GM19468 (cell line): ENCODE data around the gene TMEM176A.
"Not testable (repeated sequence)": the region's sequence is repeated elsewhere in the genome, so short reads cannot be mapped to it uniquely, and the experiment has no call there.

Experiments
- ATAC-seq: cut with Tn5 transposase; IDR thresholded peaks from one replicate; pipeline ENCODE4 v1.9.1; 2021; ENCODE audit warnings: mild to moderate bottlenecking, moderate library complexity, moderate number of reproducible peaks; ENCODE audit not compliant: unreplicated experiment; ENCODE audit errors: extremely low read depth

The TMEM176A gene

DNA sequence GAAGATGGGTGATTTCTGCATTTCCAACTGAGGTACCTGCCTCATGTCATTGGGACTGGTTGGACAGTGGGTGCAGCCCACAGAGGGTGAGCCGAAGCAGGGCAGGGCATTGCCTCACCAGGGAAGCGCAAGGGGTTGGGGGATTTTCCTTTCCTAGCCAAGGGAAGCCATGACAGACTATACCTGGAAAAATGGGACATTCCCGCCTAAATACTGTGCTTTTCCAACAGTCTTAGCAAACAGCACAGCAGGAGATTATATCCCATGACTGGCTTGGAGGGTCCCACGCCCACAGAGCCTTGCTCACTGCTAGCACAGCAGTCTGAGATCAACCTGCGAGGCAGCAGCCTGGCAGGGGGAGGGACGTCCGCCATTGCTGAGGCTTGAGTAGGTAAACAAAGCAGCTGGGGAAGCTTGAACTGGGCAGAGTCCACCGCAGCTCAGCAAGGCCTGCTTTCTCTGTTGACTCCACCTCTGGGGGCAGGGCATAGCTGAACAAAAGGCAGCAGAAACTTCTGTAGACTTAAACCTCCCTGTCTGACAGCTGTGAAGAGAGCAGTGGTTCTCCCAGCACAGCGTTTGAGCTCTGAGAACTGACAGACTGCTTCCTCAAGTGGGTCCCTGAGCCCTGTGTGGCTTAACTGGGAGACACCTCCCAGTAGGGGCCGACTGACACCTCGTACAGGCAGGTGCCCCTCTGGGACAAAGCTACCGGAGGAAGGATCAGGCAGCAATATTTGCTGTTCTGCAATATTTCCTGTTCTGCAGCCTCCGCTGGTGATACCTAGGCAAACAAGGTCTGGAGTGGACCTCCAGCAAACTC is 7.3 kb downstream of the TMEM176A start:
- ATAC-seq: not testable (repeated sequence)

DNA sequence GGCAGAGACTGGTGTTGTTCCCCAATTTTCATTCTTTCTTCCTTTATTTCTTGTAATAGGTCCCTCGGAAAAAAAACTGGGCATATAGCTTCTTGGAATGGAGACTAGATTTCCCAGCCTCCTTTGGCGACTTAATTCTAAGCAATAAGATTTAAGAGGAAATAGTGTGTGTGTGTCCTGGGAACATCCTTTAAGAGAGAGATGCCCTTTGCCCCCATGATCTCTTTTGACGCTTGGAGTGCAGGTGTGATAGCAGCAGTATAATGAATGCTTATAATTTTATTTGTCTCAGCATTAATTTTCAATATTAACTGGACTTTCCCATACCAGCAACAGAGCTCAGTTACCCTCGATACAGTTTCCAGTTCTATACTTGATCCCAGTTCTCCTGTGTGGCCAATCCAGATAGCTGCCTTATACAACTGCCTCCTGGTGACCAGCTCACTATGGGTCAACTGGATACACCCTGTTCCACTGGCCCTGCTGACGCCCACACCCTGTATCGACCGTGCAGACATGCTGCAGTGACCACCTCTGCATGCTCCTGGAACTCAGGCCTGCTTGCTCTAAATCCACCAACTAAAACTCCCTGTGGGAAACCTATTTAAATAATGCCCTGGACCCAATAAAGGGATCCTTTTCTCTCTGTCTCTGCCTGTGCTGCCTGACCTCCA is 13.9 kb downstream of the TMEM176A start:
- no peak for ATAC-seq

DNA sequence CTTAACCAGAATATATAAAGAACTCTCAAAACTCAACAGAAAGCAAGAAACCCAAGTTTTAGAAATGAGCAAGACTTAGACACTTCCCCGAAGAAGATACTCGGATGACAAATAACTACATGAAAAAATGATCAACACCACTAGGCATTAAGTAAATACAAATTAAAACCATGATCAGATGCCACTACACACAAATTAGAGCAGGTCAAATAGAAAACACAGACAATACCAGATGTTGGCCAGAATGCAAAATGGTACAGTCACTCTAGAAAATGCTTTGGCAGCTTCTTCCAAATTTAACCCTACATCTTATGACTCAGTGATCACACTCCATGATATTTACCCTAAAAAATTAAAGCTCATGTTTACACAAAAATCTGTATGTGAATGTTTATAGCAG is 18.4 kb downstream of the TMEM176A start:
- no peak for ATAC-seq

DNA sequence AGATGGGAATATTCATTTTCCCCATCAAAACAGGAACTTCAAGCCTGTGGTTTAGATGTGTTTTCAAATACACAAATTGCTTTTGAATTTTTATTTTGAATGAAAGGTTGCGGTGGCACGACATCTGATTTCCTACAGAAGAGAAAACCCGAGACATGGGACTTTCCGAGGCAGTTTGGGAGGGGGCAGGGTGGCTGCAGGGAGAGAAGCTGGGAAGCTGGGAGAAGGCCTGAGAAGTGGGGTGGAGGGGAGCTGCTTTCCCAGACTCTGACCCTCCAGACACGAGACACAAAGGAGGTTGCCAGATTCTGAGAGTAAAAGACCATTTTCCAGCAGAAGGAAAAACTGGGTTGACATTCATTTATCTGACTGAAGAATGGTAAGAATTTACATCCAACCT is 19.6 kb downstream of the TMEM176A start:
- ATAC-seq: no peak

DNA sequence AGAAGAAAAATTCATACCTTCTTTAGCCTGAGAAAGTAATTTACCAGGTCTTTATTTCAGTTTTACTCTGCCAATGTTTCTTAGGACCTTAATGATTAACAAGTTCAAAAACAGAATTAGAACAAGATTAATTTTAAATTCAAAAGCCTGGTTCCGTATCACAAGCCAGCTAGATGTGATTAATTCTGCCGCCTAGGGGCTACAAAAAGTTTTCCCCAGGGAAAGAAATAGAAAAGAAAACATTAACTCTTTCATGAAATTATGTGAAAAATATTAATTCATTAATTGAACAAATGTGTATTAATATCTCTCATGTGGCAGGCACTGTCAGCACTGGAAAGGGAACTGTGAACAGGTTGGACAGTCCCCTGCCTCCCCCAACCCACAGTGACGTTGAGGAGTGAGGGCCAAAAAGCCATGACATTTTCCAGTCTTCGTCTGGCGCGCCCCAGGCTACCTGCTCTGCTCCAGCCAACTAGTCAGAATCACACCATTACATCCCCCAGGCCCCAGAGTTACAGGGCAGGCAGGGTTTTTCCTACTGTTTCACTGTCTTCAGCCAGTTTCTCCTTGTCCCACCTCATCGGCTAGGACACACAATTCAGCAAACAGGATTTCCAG is 20.1 kb downstream of the TMEM176A start:
- ATAC-seq: no peak

DNA sequence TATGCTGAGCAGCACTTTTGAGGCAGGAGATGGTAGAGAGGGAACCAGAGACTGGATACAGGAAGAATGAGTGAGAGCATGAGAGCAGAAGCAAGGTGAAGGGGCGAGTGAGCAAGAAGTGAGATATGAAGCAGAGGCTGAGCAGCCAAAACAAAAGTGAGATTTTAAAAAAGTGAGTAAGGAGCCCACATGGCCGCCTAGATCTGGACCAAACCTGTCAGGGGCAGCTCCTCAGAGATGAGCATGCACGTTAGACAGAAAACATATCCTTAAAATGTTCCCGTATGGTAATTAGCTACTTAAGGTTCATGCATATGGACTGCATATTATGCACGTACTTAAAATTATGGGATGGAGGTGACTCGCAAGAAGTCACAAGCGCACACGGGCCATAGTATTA is 22.5 kb downstream of the TMEM176A start:
- no peak for ATAC-seq

DNA sequence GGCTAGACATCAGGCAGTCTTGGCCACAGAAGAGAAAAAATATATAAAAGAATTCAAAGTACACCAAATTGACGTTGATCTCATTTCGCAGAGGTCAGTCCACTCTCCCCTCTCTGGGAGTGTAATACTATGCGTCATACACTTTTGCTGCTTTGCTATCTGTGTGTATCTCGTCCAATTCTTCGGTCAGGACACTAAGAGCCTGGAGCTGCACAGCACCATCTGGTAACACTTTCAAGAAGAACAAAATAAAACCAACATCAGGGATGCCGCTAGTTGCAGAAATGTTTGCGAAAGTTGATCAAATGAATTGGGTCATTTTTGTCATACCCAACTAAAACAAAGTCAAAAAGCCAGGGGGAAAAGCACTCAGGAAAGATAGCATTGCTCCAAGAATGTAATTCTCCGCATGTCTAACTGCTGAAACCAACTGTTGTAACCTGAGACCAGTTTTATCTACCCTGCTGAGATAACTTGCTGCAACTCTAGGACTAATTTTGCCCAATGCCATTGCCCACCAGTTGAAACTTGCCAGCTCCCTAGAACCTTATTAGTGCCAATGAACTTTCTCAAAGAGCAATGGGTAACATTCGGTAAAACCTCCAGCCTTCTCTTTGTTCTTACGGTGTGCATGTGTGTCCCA is 23.0 kb downstream of the TMEM176A start:
- ATAC-seq: no peak

DNA sequence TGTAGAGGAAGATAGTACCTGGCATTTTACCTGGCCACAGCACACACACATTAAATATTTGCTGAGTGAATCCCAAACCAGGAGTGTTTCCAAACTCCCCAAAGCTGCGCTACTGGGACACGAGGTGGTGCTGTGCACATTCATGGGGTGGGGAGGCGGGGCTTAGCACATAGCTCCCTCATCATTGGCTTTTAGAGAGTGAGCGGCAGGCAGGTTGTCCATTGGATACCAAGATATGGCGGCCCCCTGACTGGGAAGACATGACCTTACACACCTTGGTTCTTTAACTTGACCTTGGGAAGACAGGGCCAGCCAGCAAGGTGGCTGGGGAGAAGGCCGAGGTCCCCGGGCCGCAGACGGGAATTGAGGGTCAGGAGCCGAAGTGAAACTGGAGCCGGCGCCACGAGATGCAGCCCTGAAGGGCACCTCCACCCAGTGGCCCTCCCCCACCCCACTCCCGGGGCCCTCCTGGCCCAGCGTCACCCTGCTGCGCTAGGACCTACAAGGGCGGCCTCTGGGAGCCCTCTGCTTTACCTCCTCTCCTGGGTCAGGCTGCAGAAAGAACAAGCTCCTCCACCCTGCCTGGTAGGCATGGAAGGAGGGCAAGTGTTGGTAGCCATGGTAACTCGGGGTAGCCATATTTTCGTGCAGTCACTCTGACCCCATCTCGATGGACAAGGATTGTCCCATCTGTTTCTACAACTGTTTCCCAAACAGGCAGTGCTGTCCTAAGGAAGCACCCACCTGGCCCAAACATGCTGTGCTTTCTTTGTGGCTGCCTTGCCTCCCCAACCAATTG is 24.0 kb downstream of the TMEM176A start:
- no peak for ATAC-seq

DNA sequence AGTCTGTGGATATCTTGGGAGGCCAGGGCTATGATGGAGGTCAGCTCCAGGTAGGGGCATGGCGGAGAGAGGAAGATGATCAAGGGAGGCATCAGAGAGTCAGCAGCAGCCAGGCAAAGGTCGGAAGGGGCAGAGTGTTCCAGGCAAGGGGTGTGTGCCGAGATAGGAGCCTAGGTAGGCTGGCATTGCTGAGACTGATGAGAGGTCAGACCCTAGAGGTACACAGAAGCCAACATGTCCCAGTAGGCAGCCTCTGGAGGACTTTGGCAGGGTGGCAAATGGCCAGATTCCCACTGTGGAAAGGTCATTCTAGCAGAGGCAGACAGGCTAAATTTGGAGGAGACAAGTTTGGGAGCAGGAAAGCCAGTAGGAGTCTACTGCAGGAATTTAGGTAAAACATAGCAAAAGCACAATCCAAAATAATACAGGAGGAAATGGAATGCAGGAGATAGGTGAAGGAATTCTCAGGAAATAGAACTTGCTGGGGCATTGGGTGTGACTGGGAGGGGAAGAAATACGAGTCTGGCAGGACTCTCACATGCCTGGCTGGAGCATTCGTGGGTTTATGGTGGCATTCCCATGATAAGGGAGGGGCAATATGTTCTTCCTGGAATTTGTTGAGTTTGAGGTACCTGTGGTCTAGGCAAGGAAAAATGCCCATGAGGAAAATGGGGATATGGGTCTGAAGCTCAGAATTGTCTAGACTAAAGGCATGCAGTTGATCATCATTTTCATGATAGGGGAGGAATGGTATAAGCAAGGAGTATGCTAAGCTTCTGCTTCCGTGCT is 25.7 kb downstream of the TMEM176A start:
- ATAC-seq: no peak

DNA sequence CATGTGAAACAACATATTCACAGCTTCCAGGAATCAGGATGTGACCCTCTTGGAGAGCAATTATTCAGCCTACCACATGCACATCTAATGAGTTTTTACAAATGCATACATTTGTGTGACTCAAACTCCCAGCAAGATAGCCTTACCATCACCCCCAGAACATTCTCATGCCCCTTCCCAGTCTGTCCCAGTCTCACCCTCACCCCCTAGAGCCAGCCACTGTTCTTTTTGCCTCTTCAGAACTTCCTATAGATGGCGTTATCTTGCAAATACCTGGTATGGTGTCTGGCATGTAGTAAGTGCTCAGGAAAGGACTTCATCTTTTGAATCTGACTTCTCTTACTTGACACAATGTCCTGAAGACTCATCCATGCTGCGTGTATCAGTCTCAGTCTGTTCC is 27.8 kb downstream of the TMEM176A start:
- ATAC-seq: no peak

DNA sequence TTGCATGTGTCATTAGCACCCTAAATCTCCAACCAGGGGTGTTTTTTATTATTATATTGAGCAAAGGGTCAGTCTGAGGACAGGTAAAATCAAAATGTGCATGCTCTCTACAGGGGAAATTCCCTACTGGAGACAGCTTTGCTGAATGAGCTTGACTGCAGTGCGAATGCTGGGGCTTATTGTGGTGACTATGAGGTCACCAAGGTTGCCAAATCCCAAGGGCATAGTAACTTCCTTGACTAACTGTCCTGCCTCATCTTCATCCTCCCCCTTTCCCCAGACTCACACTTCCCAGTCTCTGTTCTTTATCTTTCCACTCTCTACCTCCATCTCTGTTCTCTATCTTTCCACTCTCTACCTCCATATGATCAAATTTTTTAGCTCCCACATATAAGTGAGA is 28.9 kb downstream of the TMEM176A start:
- ATAC-seq: no peak

DNA sequence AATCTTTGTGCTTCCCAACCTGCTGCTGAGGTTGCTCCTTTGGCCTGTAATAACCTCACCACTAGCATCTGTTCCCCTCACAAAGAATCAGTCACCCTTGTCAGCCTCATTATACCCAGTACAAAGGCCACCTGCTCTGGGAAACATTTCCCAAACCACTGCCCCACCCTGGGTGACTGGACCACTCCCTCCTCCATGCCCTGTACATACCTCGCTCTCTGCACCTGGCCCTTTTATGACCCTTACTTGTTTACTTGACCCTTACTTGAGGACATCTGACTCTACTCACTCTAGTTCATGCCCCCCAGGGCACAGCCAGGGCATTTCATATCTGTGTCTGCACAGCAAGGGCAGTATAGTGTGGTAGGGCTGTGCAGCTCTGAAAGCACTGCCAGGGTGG is 30.4 kb downstream of the TMEM176A start:
- no peak for ATAC-seq

DNA sequence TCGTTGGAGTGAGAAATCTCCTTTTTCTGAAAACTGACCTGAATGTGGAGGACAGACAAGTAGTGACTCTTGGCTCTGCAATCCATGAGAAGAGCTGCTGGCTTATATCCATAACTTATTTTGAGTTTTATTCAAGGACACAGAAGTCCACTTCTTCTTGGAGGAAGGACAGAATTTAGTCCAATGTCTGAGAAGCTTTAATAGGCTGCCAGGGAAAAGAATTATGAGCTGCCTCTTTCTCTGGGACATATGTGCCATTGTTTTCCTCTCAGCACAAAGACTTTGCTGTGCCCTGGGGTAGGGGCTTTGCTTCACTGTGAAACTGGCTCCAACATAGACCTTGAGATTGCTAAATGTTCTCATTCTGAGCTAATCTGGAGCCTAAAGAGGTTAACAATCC is 31.3 kb downstream of the TMEM176A start:
- no peak for ATAC-seq

DNA sequence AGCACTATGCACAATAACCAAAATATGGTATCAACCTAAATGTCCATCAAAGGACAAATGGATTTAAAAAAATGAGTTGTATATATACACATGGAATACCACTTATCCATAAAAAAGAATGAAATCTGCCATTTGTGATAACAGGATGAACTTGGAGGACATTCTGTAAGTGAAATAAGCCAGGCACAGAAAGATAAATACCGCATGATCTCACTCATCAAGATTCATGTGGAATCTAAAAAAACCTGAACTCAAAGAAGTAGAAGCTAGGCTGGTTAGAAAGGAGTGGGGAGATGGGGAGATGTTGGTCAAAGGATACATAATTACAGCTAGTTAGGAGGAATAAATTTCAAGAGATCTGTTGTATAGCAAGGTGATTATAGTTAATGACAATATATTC is 34.5 kb downstream of the TMEM176A start:
- no peak for ATAC-seq

DNA sequence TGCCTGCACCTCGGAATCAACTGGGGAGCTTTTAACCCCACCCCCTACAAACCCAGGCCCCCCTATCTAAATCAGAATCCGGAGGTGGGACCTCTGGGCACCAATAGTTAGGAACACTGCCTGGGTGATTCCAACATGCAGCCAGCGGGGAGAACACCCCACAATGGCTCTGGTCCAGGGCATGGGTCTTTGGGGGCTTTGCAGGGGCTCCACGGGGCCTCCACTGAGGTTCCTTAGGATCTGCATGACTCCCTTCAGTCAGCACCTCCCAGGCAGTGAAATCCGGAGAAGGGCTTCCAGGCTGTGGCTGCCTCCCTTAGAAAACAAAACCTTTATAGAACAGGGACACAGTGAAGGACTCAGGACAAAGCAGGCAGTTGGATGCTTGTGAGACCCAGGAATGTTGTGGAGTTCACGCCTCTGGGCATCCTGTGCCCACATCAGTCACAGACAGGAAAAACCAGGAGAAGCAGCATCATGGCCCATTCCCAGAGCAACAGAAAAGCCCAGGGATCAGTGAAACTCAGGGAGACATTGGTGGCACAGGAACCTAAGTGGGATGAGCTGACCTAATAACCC is 35.2 kb downstream of the TMEM176A start:
- no peak for ATAC-seq

DNA sequence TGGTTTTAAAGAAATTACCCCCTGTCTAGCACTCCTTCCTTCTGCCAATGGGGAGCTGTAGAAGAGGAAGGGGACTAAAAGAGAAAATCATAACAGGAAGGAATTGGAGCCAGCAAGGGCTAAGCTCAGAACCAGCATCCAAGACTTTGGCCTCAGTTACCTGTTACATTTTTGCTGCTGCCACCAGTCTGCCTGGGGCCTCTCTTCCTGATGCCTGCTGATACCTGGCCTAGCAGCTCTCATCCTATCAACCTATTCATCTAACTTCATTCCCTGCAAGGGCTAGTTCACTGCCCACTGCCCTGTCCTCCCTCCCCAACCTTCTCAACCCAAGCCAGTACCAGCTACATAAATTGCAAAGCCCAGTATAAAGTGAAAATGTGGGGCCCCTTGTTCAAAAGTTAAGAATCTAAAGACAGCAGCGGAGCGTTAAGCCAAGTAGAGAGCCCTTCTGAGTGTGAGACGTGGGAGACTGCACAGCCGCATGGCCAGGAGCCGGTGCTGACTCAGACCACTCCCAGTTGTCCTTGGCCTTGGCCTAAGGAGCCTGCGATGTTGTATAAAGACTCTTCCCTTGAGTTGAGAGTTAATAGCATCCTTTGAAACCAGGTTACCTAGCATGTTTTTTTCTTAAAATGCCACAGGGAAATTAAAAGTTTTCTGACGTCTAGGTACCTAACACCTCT is 38.5 kb downstream of the TMEM176A start:
- no peak for ATAC-seq

DNA sequence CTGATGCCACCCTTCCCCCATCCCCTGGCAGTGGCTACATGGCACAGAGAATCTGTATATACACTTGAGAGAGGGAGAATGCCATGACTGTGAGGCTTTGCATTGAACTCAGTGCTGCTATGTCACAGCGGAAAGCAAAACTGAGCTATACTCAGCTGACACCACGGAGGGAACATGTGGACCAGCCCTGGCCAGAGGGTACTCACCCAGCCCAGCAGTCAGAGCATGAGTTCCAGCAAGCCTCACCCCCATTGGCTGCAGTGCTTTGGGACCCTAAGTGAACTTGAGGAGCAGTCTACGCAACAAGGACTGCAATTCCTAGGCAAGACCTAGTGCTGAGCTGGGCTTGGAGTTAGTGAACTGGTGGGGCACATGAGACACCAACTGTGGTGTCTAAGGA is 41.4 kb downstream of the TMEM176A start:
- ATAC-seq: no peak

DNA sequence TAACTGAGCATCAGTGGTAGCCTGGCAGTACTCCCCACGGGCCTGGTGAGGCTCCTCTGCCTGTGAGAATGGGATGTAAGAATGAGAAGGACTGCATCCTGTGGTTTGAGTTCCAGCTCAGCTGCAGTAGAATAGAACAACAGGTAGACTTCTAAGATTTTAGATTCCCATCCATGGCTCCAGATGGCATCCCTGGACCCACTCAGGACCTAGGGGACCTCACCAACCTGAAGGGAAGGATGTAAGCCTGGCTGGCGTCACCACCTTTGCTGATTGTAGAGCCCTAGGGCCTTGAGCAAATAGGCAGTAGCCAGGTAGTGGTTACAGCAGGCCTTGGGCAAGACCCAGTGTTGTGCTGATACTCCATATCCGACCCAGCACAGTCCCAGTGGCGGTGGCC is 42.1 kb downstream of the TMEM176A start:
- ATAC-seq: no peak
